GM23248 (cell line): ENCODE results near the gene LIMK1. TPM values are rescaled to one million over a fixed set of nuclear protein-coding genes. Genes with fewer than 3 reads are reported as not detected.

Experiments used
- DNase-seq: peaks from one replicate; pipeline ENCODE4 v3.0.0-alpha.2; 2015
- H2AFZ ChIP-seq: fragments of 200-600 bp; sonication (generic); 2 replicates; pipeline ENCODE4 v1.6.1; 2016; ENCODE audit warnings: antibody characterized with exemption
- H3F3A ChIP-seq: fragments of 200-600 bp; sonication (generic); 2 replicates; pipeline ENCODE4 v1.6.1; 2016; ENCODE audit warnings: mild to moderate bottlenecking, antibody characterized with exemption, mixed run types; ENCODE audit not compliant: insufficient read depth
- H3K27ac ChIP-seq: fragments of 200-600 bp; sonication (generic); 2 replicates; pipeline ENCODE4 v1.5.1; 2016; ENCODE audit warnings: mild to moderate bottlenecking
- H3K27me3 ChIP-seq: fragments of 200-600 bp; sonication (generic); replicated peaks from 2 replicates; pipeline ENCODE4 v1.6.1; 2016; ENCODE audit warnings: mild to moderate bottlenecking; ENCODE audit not compliant: insufficient read depth
- H3K36me3 ChIP-seq: fragments of 200-600 bp; sonication (generic); 2 replicates; pipeline ENCODE4 v1.6.1; 2016; ENCODE audit warnings: low read depth, mild to moderate bottlenecking
- H3K4me1 ChIP-seq: fragments of 200-600 bp; sonication (generic); 2 replicates; pipeline ENCODE4 v1.6.1; 2016; ENCODE audit warnings: mild to moderate bottlenecking; ENCODE audit not compliant: insufficient read depth
- H3K4me2 ChIP-seq: fragments of 200-600 bp; sonication (generic); one replicate; pipeline ENCODE4 v1.6.1; 2016; ENCODE audit warnings: mild to moderate bottlenecking; ENCODE audit not compliant: unreplicated experiment
- H3K4me3 ChIP-seq: fragments of 200-600 bp; sonication (generic); 2 replicates; pipeline ENCODE4 v1.5.1; 2016; ENCODE audit warnings: mild to moderate bottlenecking
- H3K79me2 ChIP-seq: fragments of 200-600 bp; sonication (generic); 2 replicates; pipeline ENCODE4 v1.6.1; 2016; ENCODE audit warnings: mild to moderate bottlenecking; ENCODE audit not compliant: insufficient read depth
- H3K9ac ChIP-seq: fragments of 200-600 bp; sonication (generic); 2 replicates; pipeline ENCODE4 v1.6.1; 2016; ENCODE audit warnings: mild to moderate bottlenecking
- H3K9me2 ChIP-seq: fragments of 200-600 bp; sonication (generic); 2 replicates; pipeline ENCODE4 v1.6.1; 2016; ENCODE audit warnings: mixed run types, mild to moderate bottlenecking, moderate library complexity; ENCODE audit not compliant: insufficient read depth
- H3K9me3 ChIP-seq: fragments of 200-600 bp; sonication (generic); one replicate; pipeline ENCODE4 v1.6.1; 2017; ENCODE audit warnings: low read depth
- H4K20me1 ChIP-seq: fragments of 200-600 bp; sonication (generic); 2 replicates; pipeline ENCODE4 v1.6.0; 2016; ENCODE audit not compliant: insufficient read depth
- EZH2 ChIP-seq: fragments of 200-600 bp; sonication (generic); IDR thresholded peaks from 2 replicates; pipeline ENCODE4 v1.6.1; 2018; ENCODE audit warnings: antibody characterized with exemption, mild to moderate bottlenecking; ENCODE audit not compliant: insufficient read depth, poor library complexity, severe bottlenecking
- EZH2phosphoT487 ChIP-seq: fragments of 200-600 bp; sonication (generic); IDR thresholded peaks from 2 replicates; pipeline ENCODE4 v1.6.1; 2018; ENCODE audit warnings: antibody characterized with exemption, moderate library complexity, mild to moderate bottlenecking, low read depth; ENCODE audit not compliant: insufficient read depth
- WGBS, 2 experiments: methylation state at CpG; one replicate each; pipeline ENCODE4 v1.1.6; 2015 to 2017; ENCODE audit warnings: low lambda C conversion rate in 2 of 2, low coverage in 1 of 2; ENCODE audit errors: missing lambda C conversion rate in 2 of 2; 5-methylcytosine and 5-hydroxymethylcytosine counted together
- in situ Hi-C: fragments of 300-500 bp; cut with MboI; formaldehyde crosslinking; loops from 2 replicates; pipeline ENCODE4 v1.15.0; 2020
- polyA plus RNA-seq: library from polyadenylated mRNA; unstranded; fragments of >200 nt; fragmentation: Nextera tagmentation; extraction: Ambion mirVana; gene quantifications from 2 replicates; pipeline ENCODE4 v1.2.1, GENCODE V29; 2016
- total RNA-seq: library from RNA; depleted of rRNA; stranded (reverse); fragments of >200 nt; shearing (Covaris generic); gene quantifications from 2 replicates; pipeline ENCODE4 v1.2.3, GENCODE V29; 2014

The LIMK1 gene
- total and polyA plus RNA-seq, 2 experiments from 2014 or later: 3.9 to 37.3 TPM

DNA sequence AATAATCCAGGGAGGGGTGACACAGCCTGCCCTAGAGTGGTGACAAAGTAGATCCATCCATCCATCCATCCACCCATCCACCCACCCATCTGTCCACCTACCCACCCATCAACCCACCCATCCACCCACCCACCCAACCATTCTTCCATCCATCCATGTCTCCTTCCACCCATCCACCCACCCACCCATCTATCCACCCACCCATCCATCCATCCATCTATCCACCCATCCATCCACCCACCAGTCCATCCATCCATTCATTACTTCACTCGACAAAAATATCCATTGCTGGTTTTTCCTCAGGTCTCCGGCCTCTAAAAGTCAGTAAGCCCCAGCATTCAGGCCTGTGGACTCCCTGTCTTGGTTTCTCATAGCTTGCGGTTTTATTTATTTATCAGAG is 12.5 kb upstream of the LIMK1 start:
- no peak for DNase-seq
- H3K9ac ChIP-seq: no peak overlapping the region
- in situ Hi-C loops: loop anchor here (10.0 kb wide), 1 partner anchor 114 kb away; no protein-coding TSS in a partner anchor
- WGBS, 2 experiments: 91 to 94% methylated on average over 3 of the region's 3 CpGs
- H4K20me1 ChIP-seq: no peaks in the 10 kb centered on the region
- H3F3A ChIP-seq: 0 out of 2 replicates have a peak, but pooled peaks cover 5% of the 10 kb centered on the region
- no peak overlapping the region for H3K4me2 ChIP-seq
- H3K27ac ChIP-seq: no peak overlapping the region
- H3K9me3 ChIP-seq: no peaks in the 10 kb centered on the region
- no peak for TF ChIP-seq EZH2phosphoT487
- TF ChIP-seq EZH2: no peak
- no peak overlapping the region for H3K4me3 ChIP-seq
- no peaks in the 10 kb centered on the region for H3K9me2 ChIP-seq
- no peaks in the 10 kb centered on the region for H3K4me1 ChIP-seq
- H3K79me2 ChIP-seq: no peaks in the 10 kb centered on the region
- H2AFZ ChIP-seq: no peak overlapping the region
- H3K27me3 ChIP-seq: no peaks in the 10 kb centered on the region
- H3K36me3 ChIP-seq: no peaks in the 10 kb centered on the region

DNA sequence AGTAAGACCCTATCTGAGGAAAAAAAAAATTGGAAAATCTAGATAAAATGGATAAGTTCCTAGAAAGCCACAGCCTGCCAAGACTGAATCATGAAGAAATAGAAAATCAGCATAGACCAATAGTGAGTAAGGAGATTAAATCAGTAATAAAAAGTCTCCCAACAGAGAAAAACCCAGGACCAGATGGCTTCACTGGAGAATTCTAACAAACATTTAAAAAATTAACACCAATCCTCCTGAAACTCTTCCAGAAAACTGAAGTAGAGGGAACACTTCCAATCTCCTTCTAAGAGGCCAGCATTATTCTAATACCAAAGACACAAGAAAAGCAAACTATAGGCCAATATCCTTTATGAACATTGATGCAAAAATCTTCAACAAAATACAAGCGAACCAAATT is 8.8 kb upstream of the LIMK1 start:
- TF ChIP-seq EZH2: no peak
- TF ChIP-seq EZH2phosphoT487: no peak
- no peak for DNase-seq
- H3K4me2 ChIP-seq: no peak overlapping the region
- H2AFZ ChIP-seq: no peak overlapping the region
- H3K9me2 ChIP-seq: no peaks in the 10 kb centered on the region
- in situ Hi-C loops: loop anchor here (10.0 kb wide), 1 partner anchor 110 kb away; no protein-coding TSS in a partner anchor
- no peak overlapping the region for H3K27ac ChIP-seq
- H3K9me3 ChIP-seq: no peaks in the 10 kb centered on the region
- H3K36me3 ChIP-seq: no peaks in the 10 kb centered on the region
- no peak overlapping the region for H3K9ac ChIP-seq
- no peaks in the 10 kb centered on the region for H4K20me1 ChIP-seq
- no peak overlapping the region for H3K4me3 ChIP-seq
- peaks cover 10% of the 10 kb centered on the region for H3K4me1 ChIP-seq
- no peaks in the 10 kb centered on the region for H3K79me2 ChIP-seq
- peaks cover 10% of the 10 kb centered on the region for H3F3A ChIP-seq
- 87 to 95% methylated on average over 1 of the region's 1 CpG for WGBS, 2 experiments
- no peaks in the 10 kb centered on the region for H3K27me3 ChIP-seq

GRCh38 chr7:74078461-74078860 is 5.1 kb upstream of the LIMK1 start:
- Histone ChIP-seq H3K27ac (peak overlapping the region; percentile 77), H3K27me3 (no peaks in the 10 kb centered on the region), H3K9ac (peak overlapping the region; percentile 26), H3K4me2 (peak overlapping the region; percentile 37), H3K36me3 (no peaks in the 10 kb centered on the region), H3K4me3 (no peak overlapping the region), H3K79me2 (no peaks in the 10 kb centered on the region), H2AFZ (no peak overlapping the region), H3K9me3 (no peaks in the 10 kb centered on the region), H3K9me2 (no peaks in the 10 kb centered on the region), H3K4me1 (peaks cover 10% of the 10 kb centered on the region), H4K20me1 (no peaks in the 10 kb centered on the region), H3F3A (peaks cover 13% of the 10 kb centered on the region)
- WGBS, 2 experiments: 97 to 98% methylated on average over 2 of the region's 2 CpGs
- TF ChIP-seq EZH2phosphoT487 (no peak), EZH2 (no peak)
- in situ Hi-C loops: loop anchor here (10.0 kb wide), 1 partner anchor 106 kb away; no protein-coding TSS in a partner anchor
- DNase-seq: no peak

DNA sequence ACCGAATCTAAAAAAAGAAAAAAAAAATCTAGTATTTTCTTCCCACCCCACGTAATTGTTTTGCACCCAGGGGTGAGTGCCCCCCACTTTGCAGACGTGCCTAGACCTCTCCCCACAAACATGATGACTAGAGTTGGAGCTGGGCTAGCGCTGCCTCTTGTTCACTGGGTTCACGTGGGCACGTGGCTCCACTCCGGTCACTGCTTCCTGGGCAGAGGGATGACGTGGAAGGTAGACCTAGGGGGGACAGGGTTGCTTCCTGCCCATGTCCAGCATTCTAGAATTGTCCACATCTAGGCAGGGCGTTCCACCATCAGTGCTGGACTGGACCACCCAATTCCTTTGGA is 861 bp upstream of the LIMK1 start:
- Histone ChIP-seq H3K9ac (peak overlapping the region; percentile 59; the same call in 1 of the 2 replicates), H3K79me2 (peaks cover 17% of the 10 kb centered on the region), H3K9me3 (no peaks in the 10 kb centered on the region), H3K27me3 (no peaks in the 10 kb centered on the region), H3K9me2 (no peaks in the 10 kb centered on the region), H3K4me1 (peaks cover 16% of the 10 kb centered on the region), H3K36me3 (peaks cover under 1% of the 10 kb centered on the region; the same call in 1 of the 2 replicates), H2AFZ (peak overlapping the region; percentile 74; the same call in 1 of the 2 replicates), H3K4me3 (no peak overlapping the region), H4K20me1 (no peaks in the 10 kb centered on the region), H3K27ac (no peak overlapping the region), H3F3A (peaks cover 13% of the 10 kb centered on the region), H3K4me2 (no peak overlapping the region)
- in situ Hi-C loops: no loop called here
- no peak for DNase-seq
- WGBS, 2 experiments: 87 to 90% methylated on average over 9 of the region's 9 CpGs
- TF ChIP-seq EZH2 (no peak), EZH2phosphoT487 (no peak)
